OCI-LY1 (cell line): ENCODE measurements around the gene G2E3.
"Not testable (repeated sequence)": the region's sequence is repeated elsewhere in the genome, so short reads cannot be mapped to it uniquely, and the experiment has no call there.

ENCODE experiments used
- H2AFZ ChIP-seq: fragments of 200-600 bp; sonication (generic), shearing (Covaris generic); 2 replicates; pipeline ENCODE4 v1.6.0; 2014; ENCODE audit warnings: antibody characterized with exemption, mild to moderate bottlenecking, low read length
- H3F3A ChIP-seq: fragments of 200-600 bp; sonication (generic), shearing (Covaris generic); 2 replicates; pipeline ENCODE4 v1.6.0; 2014; ENCODE audit warnings: mild to moderate bottlenecking, antibody characterized with exemption, low read length, moderate library complexity; ENCODE audit not compliant: insufficient read depth
- H3K27ac ChIP-seq: fragments of 200-600 bp; sonication (generic); 2 replicates; pipeline ENCODE4 v1.5.1; 2014; ENCODE audit warnings: low read length, mixed run types, mild to moderate bottlenecking, low read depth; ENCODE audit not compliant: poor library complexity, severe bottlenecking
- H3K27me3 ChIP-seq: fragments of 200-600 bp; sonication (generic); 2 replicates; pipeline ENCODE4 v1.6.0; 2014; ENCODE audit warnings: antibody characterized with exemption, mild to moderate bottlenecking, low read length, moderate library complexity; ENCODE audit not compliant: insufficient read depth
- H3K36me3 ChIP-seq: fragments of 200-600 bp; sonication (generic); 2 replicates; pipeline ENCODE4 v1.6.1; 2014; ENCODE audit warnings: mild to moderate bottlenecking, antibody characterized with exemption, low read length, moderate library complexity, mixed read lengths; ENCODE audit not compliant: insufficient read depth
- H3K4me1 ChIP-seq: fragments of 200-600 bp; sonication (generic); 2 replicates; pipeline ENCODE4 v1.5.1; 2014; ENCODE audit warnings: mild to moderate bottlenecking, low read length, moderate library complexity; ENCODE audit not compliant: insufficient read depth, severe bottlenecking
- H3K4me2 ChIP-seq: fragments of 200-600 bp; sonication (generic), shearing (Covaris generic); 2 replicates; pipeline ENCODE4 v1.6.1; 2014; ENCODE audit warnings: low read length
- H3K4me3 ChIP-seq: fragments of 200-600 bp; sonication (generic); 2 replicates; pipeline ENCODE4 v1.5.1; 2014; ENCODE audit warnings: low read length, low read depth, mild to moderate bottlenecking, mixed read lengths; ENCODE audit not compliant: poor library complexity, severe bottlenecking
- H3K79me2 ChIP-seq: fragments of 200-600 bp; shearing (Covaris generic); 2 replicates; pipeline ENCODE4 v1.6.1; 2016; ENCODE audit warnings: mixed run types, low read length, mixed read lengths; ENCODE audit not compliant: insufficient read depth
- H3K9ac ChIP-seq: fragments of 200-600 bp; sonication (generic), shearing (Covaris generic); 2 replicates; pipeline ENCODE4 v1.6.1; 2014; ENCODE audit warnings: mild to moderate bottlenecking, low read length, mixed read lengths
- H3K9me2 ChIP-seq: fragments of 200-600 bp; sonication (generic), shearing (Covaris generic); 2 replicates; pipeline ENCODE4 v1.6.1; 2014; ENCODE audit warnings: low read depth, mild to moderate bottlenecking, low read length, mixed read lengths
- H3K9me3 ChIP-seq: fragments of 200-600 bp; shearing (Covaris generic); 2 replicates; pipeline ENCODE4 v1.6.1; 2014; ENCODE audit warnings: low read length, mixed read lengths
- H4K20me1 ChIP-seq: fragments of 200-600 bp; sonication (generic), shearing (Covaris generic); 2 replicates; pipeline ENCODE4 v1.6.0; 2016; ENCODE audit warnings: mild to moderate bottlenecking, low read length; ENCODE audit not compliant: insufficient read depth
- EZH2 ChIP-seq: fragments of 200-600 bp; sonication (generic), shearing (Covaris generic); IDR thresholded peaks from 2 replicates; pipeline ENCODE4 v1.8.0; 2017; ENCODE audit warnings: borderline replicate concordance, mixed run types, mild to moderate bottlenecking, antibody characterized with exemption, low read length, moderate library complexity, mixed read lengths
- TF ChIP-seq, protein P1 (sequence below): fragments of 200-600 bp; sonication (generic), shearing (Covaris generic); IDR thresholded peaks from 2 replicates; pipeline ENCODE4 v1.5.1; 2017; ENCODE audit warnings: mild to moderate bottlenecking, antibody characterized with exemption, low read length, moderate library complexity, mixed read lengths

G2E3 gene

DNA sequence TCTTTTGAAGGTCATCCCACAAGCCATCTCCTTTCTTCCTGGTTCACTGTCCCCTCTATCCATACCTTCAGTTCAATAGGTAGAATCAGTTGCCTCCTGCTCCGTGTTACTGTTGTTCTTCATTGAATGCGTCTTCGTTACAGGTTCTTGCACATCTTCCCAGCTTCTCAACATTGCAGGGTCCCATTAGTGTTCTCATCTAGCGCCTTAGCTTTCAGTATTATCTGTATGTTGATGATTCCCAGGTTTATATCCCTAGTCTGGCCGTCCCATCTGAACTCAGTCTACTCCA, 65.1 kb downstream of the G2E3 start:
- H3K4me3 ChIP-seq, result peak overlapping the region; percentile 76
- H2AFZ ChIP-seq, result no peak overlapping the region
- H3K36me3 ChIP-seq, result peaks cover 15% of the 10 kb centered on the region; the same call in 1 of the 2 replicates
- TF ChIP-seq, protein P1, sequence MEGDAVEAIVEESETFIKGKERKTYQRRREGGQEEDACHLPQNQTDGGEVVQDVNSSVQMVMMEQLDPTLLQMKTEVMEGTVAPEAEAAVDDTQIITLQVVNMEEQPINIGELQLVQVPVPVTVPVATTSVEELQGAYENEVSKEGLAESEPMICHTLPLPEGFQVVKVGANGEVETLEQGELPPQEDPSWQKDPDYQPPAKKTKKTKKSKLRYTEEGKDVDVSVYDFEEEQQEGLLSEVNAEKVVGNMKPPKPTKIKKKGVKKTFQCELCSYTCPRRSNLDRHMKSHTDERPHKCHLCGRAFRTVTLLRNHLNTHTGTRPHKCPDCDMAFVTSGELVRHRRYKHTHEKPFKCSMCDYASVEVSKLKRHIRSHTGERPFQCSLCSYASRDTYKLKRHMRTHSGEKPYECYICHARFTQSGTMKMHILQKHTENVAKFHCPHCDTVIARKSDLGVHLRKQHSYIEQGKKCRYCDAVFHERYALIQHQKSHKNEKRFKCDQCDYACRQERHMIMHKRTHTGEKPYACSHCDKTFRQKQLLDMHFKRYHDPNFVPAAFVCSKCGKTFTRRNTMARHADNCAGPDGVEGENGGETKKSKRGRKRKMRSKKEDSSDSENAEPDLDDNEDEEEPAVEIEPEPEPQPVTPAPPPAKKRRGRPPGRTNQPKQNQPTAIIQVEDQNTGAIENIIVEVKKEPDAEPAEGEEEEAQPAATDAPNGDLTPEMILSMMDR, result no peak
- no peak for TF ChIP-seq EZH2
- H3K4me1 ChIP-seq, result peaks cover 40% of the 10 kb centered on the region
- peak overlapping the region; percentile 83 for H3K4me2 ChIP-seq
- no peaks in the 10 kb centered on the region for H4K20me1 ChIP-seq
- H3F3A ChIP-seq, result peaks cover 7% of the 10 kb centered on the region; the same call in 1 of the 2 replicates
- no peak overlapping the region for H3K9ac ChIP-seq
- no peaks in the 10 kb centered on the region for H3K9me3 ChIP-seq
- H3K27ac ChIP-seq, result no peak overlapping the region
- H3K9me2 ChIP-seq, result no peaks in the 10 kb centered on the region
- no peaks in the 10 kb centered on the region for H3K27me3 ChIP-seq
- peaks cover 63% of the 10 kb centered on the region for H3K79me2 ChIP-seq

DNA sequence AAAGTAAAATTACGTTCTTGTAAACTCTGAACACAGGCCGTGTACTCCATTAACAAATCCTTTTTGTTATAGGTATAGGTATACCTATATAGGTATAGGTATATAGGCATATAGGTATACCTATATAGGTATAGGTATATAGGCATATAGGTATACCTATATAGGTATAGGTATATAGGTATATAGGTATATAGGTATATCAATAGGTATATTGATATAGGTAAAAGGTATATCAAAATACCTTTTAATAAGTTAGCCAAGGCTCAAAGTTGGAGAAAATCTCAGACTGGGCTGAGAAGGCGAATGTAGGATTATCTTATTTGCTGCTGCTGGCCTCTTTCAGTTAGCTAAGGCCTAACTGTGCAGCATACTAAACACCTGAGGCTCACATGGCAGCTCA, 66.6 kb downstream of the G2E3 start:
- no peak overlapping the region for H3K4me2 ChIP-seq
- H4K20me1 ChIP-seq, result no peaks in the 10 kb centered on the region
- H3F3A ChIP-seq, result no peaks in the 10 kb centered on the region
- H3K9me3 ChIP-seq, result no peaks in the 10 kb centered on the region
- H3K27ac ChIP-seq, result no peak overlapping the region
- no peak overlapping the region for H3K9ac ChIP-seq
- peaks cover 77% of the 10 kb centered on the region for H3K79me2 ChIP-seq
- no peaks in the 10 kb centered on the region for H3K9me2 ChIP-seq
- H3K4me3 ChIP-seq, result no peak overlapping the region
- no peak overlapping the region for H2AFZ ChIP-seq
- H3K36me3 ChIP-seq, result peaks cover 19% of the 10 kb centered on the region; the same call in 1 of the 2 replicates
- peaks cover 32% of the 10 kb centered on the region for H3K4me1 ChIP-seq
- TF ChIP-seq, protein P1, result no peak
- no peak for TF ChIP-seq EZH2
- no peaks in the 10 kb centered on the region for H3K27me3 ChIP-seq

GRCh38 chr14:30629432-30629831, 70.5 kb downstream of the G2E3 start:
- H3K4me2 ChIP-seq, result not testable (repeated sequence)

GRCh38 chr14:30630248-30630647, 71.3 kb downstream of the G2E3 start:
- Histone ChIP-seq H3K79me2 (peaks cover 55% of the 10 kb centered on the region), H3F3A (no peaks in the 10 kb centered on the region), H3K4me3 (no peak overlapping the region), H3K4me2 (no peak overlapping the region), H3K36me3 (peaks cover 52% of the 10 kb centered on the region), H3K27me3 (no peaks in the 10 kb centered on the region), H2AFZ (no peak overlapping the region), H3K9me3 (no peaks in the 10 kb centered on the region), H3K9ac (no peak overlapping the region), H3K27ac (no peak overlapping the region), H4K20me1 (no peaks in the 10 kb centered on the region), H3K4me1 (peaks cover 5% of the 10 kb centered on the region), H3K9me2 (no peaks in the 10 kb centered on the region)
- TF ChIP-seq EZH2, result no peak
- TF ChIP-seq, protein P1, result no peak

More at GRCh38 chr14:30629432-30629831, 70.5 kb downstream of the G2E3 start:
- not testable (repeated sequence) for H3K27ac ChIP-seq, H3K27me3 ChIP-seq, H3K9me2 ChIP-seq, H3K4me3 ChIP-seq, H3K4me1 ChIP-seq, H4K20me1 ChIP-seq, H3K9ac ChIP-seq, H3F3A ChIP-seq, H2AFZ ChIP-seq, H3K9me3 ChIP-seq
- H3K79me2 ChIP-seq, result peaks cover 63% of the 10 kb centered on the region
- peaks cover 44% of the 10 kb centered on the region for H3K36me3 ChIP-seq
